IMR-90 (cell line): Measurements from ENCODE around the gene COLQ. TPM values are rescaled to one million over a fixed set of nuclear protein-coding genes. Genes with fewer than 3 reads are reported as not detected.

Source experiments
- ATAC-seq: fragments of 200-7000 bp; cut with Tn5 transposase; 2 replicates; pipeline ENCODE4 v1.9.1; 2020; ENCODE audit warnings: low read depth, mild to moderate bottlenecking, moderate library complexity
- BruUV-seq: library from RNA; stranded (reverse); fragments of 400-500 nt; replicated peaks from 2 replicates; lab custom pipeline; 2021; lab: Mats Ljungman, UMichigan
- CTCF ChIA-PET: fragments of 300-600 bp; formaldehyde crosslinking; extraction: SDS; loops from one replicate; lab custom pipeline; 2021; ENCODE audit warnings: antibody characterized with exemption; lab: Yijun Ruan, JAX
- POLR2A ChIA-PET: fragments of 300-600 bp; sonication (Branson Sonifier 250); formaldehyde crosslinking; loops from one replicate; lab custom pipeline; 2022; ENCODE audit warnings: antibody characterized with exemption; ENCODE audit not compliant: unreplicated experiment; lab: Charles Lee
- DNase-seq: peaks from one replicate; pipeline ENCODE4 v3.0.0; 2013
- H2AFZ ChIP-seq: replicated peaks from 2 replicates; pipeline ENCODE3; 2013; ENCODE audit warnings: low read length, mild to moderate bottlenecking; ENCODE audit not compliant: poor library complexity
- H2AK5ac ChIP-seq: 2 replicates; pipeline ENCODE4 v1.6.1; 2013; ENCODE audit warnings: low read depth, low read length, inconsistent platforms
- H2AK9ac ChIP-seq: replicated peaks from 2 replicates; pipeline ENCODE3; 2013; ENCODE audit warnings: mild to moderate bottlenecking, low read depth, low read length, moderate library complexity; ENCODE audit not compliant: poor library complexity
- H2BK120ac ChIP-seq: 2 replicates; pipeline ENCODE4 v1.6.1; 2013; ENCODE audit warnings: low read depth, low read length, inconsistent platforms
- H2BK15ac ChIP-seq: 3 replicates; pipeline ENCODE4 v1.6.1; 2013; ENCODE audit warnings: low read depth, low read length, inconsistent platforms
- H2BK20ac ChIP-seq: 2 replicates; pipeline ENCODE4 v1.6.1; 2013; ENCODE audit warnings: low read depth, mild to moderate bottlenecking, inconsistent platforms, low read length, moderate library complexity
- H2BK5ac ChIP-seq: 2 replicates; pipeline ENCODE4 v1.6.1; 2013; ENCODE audit warnings: mild to moderate bottlenecking, low read depth, low read length, inconsistent platforms; ENCODE audit not compliant: poor library complexity, severe bottlenecking
- H3K14ac ChIP-seq: replicated peaks from 2 replicates; pipeline ENCODE4 v1.6.1; 2013; ENCODE audit warnings: low read depth, low read length, inconsistent platforms
- H3K18ac ChIP-seq: 2 replicates; pipeline ENCODE4 v1.6.1; 2013; ENCODE audit warnings: low read depth, low read length, control low read depth
- H3K23ac ChIP-seq: 2 replicates; pipeline ENCODE4 v1.6.1; 2013; ENCODE audit warnings: low read depth, low read length, inconsistent platforms
- H3K27ac ChIP-seq: 2 replicates; pipeline ENCODE4 v1.5.1; 2013; ENCODE audit warnings: mild to moderate bottlenecking, control low read depth, low read length; ENCODE audit not compliant: insufficient read depth
- H3K27me3 ChIP-seq: 2 replicates; pipeline ENCODE4 v1.6.1; 2013; ENCODE audit warnings: low read length; ENCODE audit not compliant: control insufficient read depth, insufficient read depth
- H3K36me3 ChIP-seq: 2 replicates; pipeline ENCODE4 v1.6.1; 2013; ENCODE audit warnings: low read length, mixed read lengths; ENCODE audit not compliant: control insufficient read depth, insufficient read depth
- H3K4ac ChIP-seq: 2 replicates; pipeline ENCODE4 v1.6.1; 2013; ENCODE audit warnings: low read depth, low read length, inconsistent platforms
- H3K4me1 ChIP-seq: 2 replicates; pipeline ENCODE4 v1.6.1; 2013; ENCODE audit warnings: low read length, mixed read lengths; ENCODE audit not compliant: control insufficient read depth, insufficient read depth
- H3K4me2 ChIP-seq: 2 replicates; pipeline ENCODE4 v1.6.1; 2013; ENCODE audit warnings: low read depth, mild to moderate bottlenecking, control low read depth, low read length, moderate library complexity
- H3K4me3 ChIP-seq: 2 replicates; pipeline ENCODE4 v1.5.1; 2013; ENCODE audit warnings: low read depth, mild to moderate bottlenecking, control low read depth, low read length, moderate library complexity; ENCODE audit not compliant: insufficient read depth
- H3K56ac ChIP-seq: 2 replicates; pipeline ENCODE4 v1.6.1; 2013; ENCODE audit warnings: low read length, inconsistent platforms; ENCODE audit not compliant: insufficient read depth; ENCODE audit errors: extremely low read depth
- H3K79me1 ChIP-seq, 2 experiments: 2 replicates each; pipeline ENCODE4 v1.6.1; 2013; ENCODE audit warnings: low read length in 2 of 2, inconsistent platforms in 1 of 2, low read depth in 1 of 2
- H3K9ac ChIP-seq: 2 replicates; pipeline ENCODE4 v1.6.1; 2013; ENCODE audit warnings: low read depth, low read length, control low read depth
- H3K9me1 ChIP-seq: 2 replicates; pipeline ENCODE4 v1.6.1; 2013; ENCODE audit warnings: low read length, inconsistent platforms; ENCODE audit not compliant: insufficient read depth
- H3K9me3 ChIP-seq: 2 replicates; pipeline ENCODE4 v1.6.1; 2013; ENCODE audit warnings: low read length; ENCODE audit not compliant: control insufficient read depth, insufficient read depth
- H4K20me1 ChIP-seq: 2 replicates; pipeline ENCODE4 v1.6.1; 2013; ENCODE audit warnings: low read length, inconsistent platforms; ENCODE audit not compliant: insufficient read depth
- H4K5ac ChIP-seq: 2 replicates; pipeline ENCODE4 v1.6.1; 2013; ENCODE audit warnings: mild to moderate bottlenecking, low read depth, low read length, control low read depth
- H4K8ac ChIP-seq, 2 experiments: 2 replicates each; pipeline ENCODE4 v1.6.1; 2013; ENCODE audit warnings: low read depth in 2 of 2, low read length in 2 of 2, control low read depth in 1 of 2, inconsistent platforms in 1 of 2
- H4K91ac ChIP-seq: 2 replicates; pipeline ENCODE4 v1.6.1; 2013; ENCODE audit warnings: low read depth, low read length, inconsistent platforms; ENCODE audit not compliant: insufficient read depth
- BHLHE40 ChIP-seq: fragments of 150-350 bp; IDR thresholded peaks from 2 replicates; pipeline ENCODE4 v1.6.1; 2016; ENCODE audit warnings: mild to moderate bottlenecking, low read depth, low read length
- CEBPB ChIP-seq: IDR thresholded peaks from 2 replicates; pipeline ENCODE4 v1.6.1; 2012; ENCODE audit warnings: low read depth, low read length, improper control_type of control experiment
- CTCF ChIP-seq: conservative IDR thresholded peaks from 2 replicates; pipeline ENCODE4 v1.5.1; 2012; ENCODE audit warnings: mild to moderate bottlenecking, low read depth, low read length, improper control_type of control experiment
- ELK1 ChIP-seq: fragments of 150-350 bp; IDR thresholded peaks from 2 replicates; pipeline ENCODE4 v1.6.1; 2016; ENCODE audit warnings: low read depth, mild to moderate bottlenecking, low read length, moderate library complexity, borderline replicate concordance
- FOS ChIP-seq: fragments of 150-350 bp; IDR thresholded peaks from 2 replicates; pipeline ENCODE4 v1.6.1; 2016; ENCODE audit warnings: low read depth, low read length
- MAZ ChIP-seq: IDR thresholded peaks from 2 replicates; pipeline ENCODE4 v1.6.1; 2012; ENCODE audit warnings: low read depth, mild to moderate bottlenecking, low read length, improper control_type of control experiment, moderate library complexity, borderline replicate concordance
- RAD21 ChIP-seq: IDR thresholded peaks from 2 replicates; pipeline ENCODE4 v1.6.1; 2012; ENCODE audit warnings: low read length, improper control_type of control experiment
- SMC3 ChIP-seq: fragments of 150-350 bp; IDR thresholded peaks from 2 replicates; pipeline ENCODE4 v1.6.1; 2016; ENCODE audit warnings: low read depth, mild to moderate bottlenecking, antibody characterized with exemption, low read length, moderate library complexity
- WGBS, 2 experiments: methylation state at CpG; one replicate each; pipeline versions ENCODE4 v1.1.5 to v1.1.7; 2013; ENCODE audit warnings: missing lambda C conversion rate in 2 of 2; ENCODE audit not compliant: insufficient read length in 1 of 2; ENCODE audit errors: extremely low coverage in 2 of 2; 5-methylcytosine and 5-hydroxymethylcytosine counted together
- dilution Hi-C: fragments of 300-500 bp; cut with HindIII; formaldehyde crosslinking; loops from one replicate; pipeline ENCODE4 v1.14.3; 2018; ENCODE audit warnings: low sequenced_read_pairs; ENCODE audit not compliant: unreplicated experiment
- in situ Hi-C: fragments of 300-500 bp; cut with MboI; formaldehyde crosslinking; loops from 3 replicates; pipeline ENCODE4 v1.14.3; 2019; ENCODE audit warnings: low sequenced_read_pairs, inconsistent platforms, mixed read lengths
- intact Hi-C: fragments of 100-400 bp; cut with micrococcal nuclease; formaldehyde crosslinking; loops from 2 replicates; pipeline ENCODE4 v1.10.0; 2022
- polyA plus RNA-seq, 3 experiments: library from polyadenylated mRNA; depleted of rRNA; stranded (reverse); fragments of >200 nt; gene quantifications; 2 replicates each; pipeline ENCODE4 v1.2.3, GENCODE V29; 2012; ENCODE audit warnings: low replicate concordance in 1 of 3
- total RNA-seq: library from RNA; depleted of rRNA; stranded (reverse); fragments of >200 nt; gene quantifications from 2 replicates; pipeline ENCODE4 v1.2.3, GENCODE V29; 2012

COLQ gene
- total and polyA plus RNA-seq, 2 of the 4 experiments (the other 2 are of a cell fraction) = 0.18 to 0.65 TPM

- Histone ChIP-seq H3K27ac (no peak overlapping the region), H2AK5ac (no peak overlapping the region), H3K79me1 (no peaks in the 10 kb centered on the region), H3K36me3 (no peaks in the 10 kb centered on the region), H3K4ac (no peak overlapping the region), H2BK20ac (no peak overlapping the region), H3K9ac (no peak overlapping the region), H4K20me1 (no peaks in the 10 kb centered on the region), H3K23ac (no peak overlapping the region), H3K4me3 (no peak overlapping the region), H3K9me1 (no peaks in the 10 kb centered on the region), H3K14ac (no peak overlapping the region), H2BK15ac (no peak overlapping the region), H4K8ac (no peak overlapping the region), H3K56ac (no peak overlapping the region), H3K27me3 (no peaks in the 10 kb centered on the region), H2AFZ (no peak overlapping the region), H3K9me3 (no peaks in the 10 kb centered on the region), H2BK5ac (no peak overlapping the region), H4K91ac (no peak overlapping the region), H3K4me2 (no peak overlapping the region), H2AK9ac (no peak overlapping the region), H4K5ac (no peak overlapping the region), H3K18ac (no peak overlapping the region), H3K4me1 (no peaks in the 10 kb centered on the region), H2BK120ac (no peak overlapping the region)
- 63% methylated on average over 4 of the region's 7 CpGs; no CpG with 5 or more reads in 1 of the 2 experiments for WGBS, 2 experiments
- in situ Hi-C loops (no loop called here), dilution Hi-C loops (no loop called here), intact Hi-C loops (no loop called here)
- ATAC-seq (no peak), DNase-seq (no peak)
- peak; percentile 35; the same call in 1 of the 2 replicates for TF ChIP-seq CEBPB
- TF ChIP-seq FOS = no peak
- TF ChIP-seq RAD21 = no peak
- TF ChIP-seq CTCF = no peak
- TF ChIP-seq ELK1 = no peak
- no peak for TF ChIP-seq SMC3
- no peak for TF ChIP-seq BHLHE40
- TF ChIP-seq MAZ = no peak
- BruUV-seq = no TSS peak
- ChIA-PET POLR2A (no interaction called here), CTCF (no interaction called here)
These were observed 22.0 kb downstream of the COLQ start for GRCh38 chr3:15499536-15499935.
